Measurements from ENCODE around the gene CLGN.

The CLGN gene

DNA sequence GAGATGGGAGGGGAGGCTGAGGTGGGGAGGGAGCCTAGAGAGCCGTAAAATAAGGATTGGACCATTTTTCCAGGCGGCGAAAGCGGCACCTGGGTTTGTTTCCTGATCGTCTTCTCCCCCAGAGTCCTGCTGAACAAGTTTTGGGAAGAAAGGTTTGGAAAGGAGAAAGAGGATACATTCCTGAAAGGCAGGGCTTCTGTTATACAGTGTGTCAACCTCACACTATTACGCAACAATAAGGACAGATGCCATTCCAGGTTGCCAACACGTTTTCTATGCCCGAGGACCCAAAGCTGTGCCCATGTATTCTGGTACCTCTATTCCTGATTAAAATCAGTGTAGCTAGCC, 53.3 kb downstream of the CLGN start:
- FAIRE-seq: no peak

DNA sequence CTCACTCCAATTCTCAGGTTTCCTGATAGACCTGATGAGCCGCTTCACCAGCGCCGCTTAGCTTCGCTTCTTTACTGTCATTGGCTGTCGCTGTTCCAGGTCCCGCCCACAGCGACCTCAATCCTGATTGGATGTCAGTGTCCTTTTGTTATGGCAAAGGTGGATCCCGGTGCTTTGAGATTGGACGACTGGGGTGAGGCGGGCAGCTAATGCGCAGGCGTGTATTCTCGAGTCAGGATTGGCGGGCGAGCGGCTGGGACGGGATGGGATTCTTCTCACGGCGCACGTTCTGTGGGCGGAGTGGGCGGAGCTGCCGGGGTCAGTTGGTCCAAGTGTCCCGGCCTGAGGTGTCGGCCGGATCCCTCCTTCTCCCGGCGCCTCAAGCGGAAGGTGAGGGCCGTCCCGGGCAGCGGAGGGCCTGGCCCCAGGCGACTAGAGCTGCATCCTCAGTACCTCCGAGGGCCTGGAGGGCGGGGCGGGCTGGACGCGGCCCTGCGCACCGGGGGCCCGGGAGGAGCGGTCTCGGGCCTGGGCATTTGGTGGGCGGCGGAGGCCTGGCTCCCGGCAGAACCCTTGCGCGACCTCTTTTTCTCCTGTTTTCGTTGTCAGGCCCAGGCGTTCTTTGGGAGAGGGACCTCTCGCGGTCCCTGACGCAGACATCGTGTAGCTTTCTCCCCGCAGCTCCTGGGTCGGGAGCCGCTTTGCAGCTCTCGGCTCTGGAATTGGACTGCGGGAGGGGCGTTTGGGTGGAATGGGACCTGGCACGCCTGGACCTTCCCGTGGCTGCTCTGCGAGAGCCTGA, 53.9 kb downstream of the CLGN start, which contains the start of gene SCOC:
Gene SCOC (plus strand): TSS at position 319 of the 802 bp plus-strand sequence. CDS start 5,525 bp downstream, outside the sequence.
- peak; percentile 94 for FAIRE-seq

GRCh38 chr4:140372751-140373327, 54.6 kb downstream of the CLGN start:
- no peak for FAIRE-seq

DNA sequence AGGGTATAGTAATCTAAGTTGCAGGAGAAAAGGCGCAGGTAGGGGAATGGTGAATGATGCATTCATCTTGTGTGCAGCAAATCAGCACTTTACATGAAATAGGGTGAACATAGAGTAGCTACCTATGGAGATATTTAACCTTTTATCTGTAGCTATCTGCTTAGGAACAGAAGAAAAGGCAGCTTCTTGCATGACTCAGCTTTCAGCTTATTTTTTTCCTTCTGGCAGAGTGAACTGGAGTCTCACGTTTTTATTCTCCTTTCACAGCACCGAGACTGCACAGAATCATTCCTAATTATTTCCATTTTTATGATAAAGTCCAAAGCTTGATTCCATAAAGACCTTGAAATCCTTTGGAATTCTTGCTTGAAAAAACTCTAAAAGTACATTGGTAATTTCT, 58.8 kb downstream of the CLGN start:
- no peak for FAIRE-seq

- no peak for FAIRE-seq
Measured at GRCh38 chr4:140367738-140368137, 59.7 kb downstream of the CLGN start.

DNA sequence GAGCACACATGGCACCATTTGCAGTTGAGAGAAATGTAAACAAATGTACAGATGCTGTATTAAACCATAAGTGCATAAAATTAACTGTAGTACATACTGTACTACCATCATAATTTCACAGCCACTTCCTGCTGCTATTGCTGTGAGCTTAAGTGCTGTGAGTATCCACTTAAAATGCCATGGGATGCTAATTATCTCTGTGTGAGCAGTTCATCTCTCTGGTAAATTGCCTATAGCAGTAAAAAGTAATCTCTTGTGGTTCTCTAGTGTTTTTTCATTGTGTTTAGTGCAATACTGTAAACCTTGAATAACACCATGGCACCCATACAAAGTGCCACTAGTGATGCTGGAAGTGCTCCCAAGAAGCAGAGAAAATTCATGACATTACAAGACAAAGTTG, 63.9 kb downstream of the CLGN start:
- FAIRE-seq: no peak

GRCh38 chr4:140363051-140363450, 64.4 kb downstream of the CLGN start:
- no peak for FAIRE-seq

GRCh38 chr4:140361099-140361498, 66.3 kb downstream of the CLGN start:
- no peak for FAIRE-seq

- FAIRE-seq: peak; percentile 5
Measured at GRCh38 chr4:140359562-140360427, 67.7 kb downstream of the CLGN start.

DNA sequence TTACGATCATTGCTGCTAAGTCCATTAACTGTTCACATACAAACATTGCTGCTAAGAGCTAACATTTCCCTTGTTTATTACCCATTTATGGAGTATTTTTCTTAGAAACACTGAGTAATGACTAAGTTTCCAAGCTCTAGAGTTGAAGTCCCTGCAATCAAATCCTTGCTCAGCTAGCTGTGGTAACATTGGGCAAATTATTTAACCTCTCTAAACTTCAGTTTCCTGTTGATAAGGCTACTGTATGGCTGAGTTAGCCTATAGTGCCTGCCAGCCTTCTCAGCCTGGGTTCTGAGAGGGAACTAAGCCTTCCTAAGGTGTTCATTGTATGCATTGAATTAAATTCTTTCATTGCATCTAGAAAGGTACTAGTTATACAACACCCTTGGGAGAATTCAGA, 69.2 kb downstream of the CLGN start:
- no peak for FAIRE-seq

DNA sequence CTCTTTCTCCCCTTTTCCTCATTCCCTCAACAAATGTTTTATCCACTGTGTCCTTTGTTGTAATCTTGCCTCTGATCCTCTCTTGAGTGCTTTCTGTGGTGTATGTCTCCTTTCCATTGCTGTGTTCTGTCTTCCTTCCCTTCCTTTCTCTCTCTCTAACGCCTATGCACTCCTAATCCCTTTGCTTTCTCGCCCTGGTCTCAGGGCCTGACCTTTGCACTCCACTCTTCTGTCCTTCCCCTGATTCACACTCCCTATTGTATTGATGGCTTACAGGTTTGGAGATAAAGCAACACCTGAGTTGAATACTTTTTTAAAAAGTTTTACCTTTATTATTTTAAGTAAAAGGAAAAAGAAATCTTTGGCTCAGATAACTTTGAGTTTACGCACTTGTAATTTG, 69.6 kb downstream of the CLGN start:
- FAIRE-seq: no peak

DNA sequence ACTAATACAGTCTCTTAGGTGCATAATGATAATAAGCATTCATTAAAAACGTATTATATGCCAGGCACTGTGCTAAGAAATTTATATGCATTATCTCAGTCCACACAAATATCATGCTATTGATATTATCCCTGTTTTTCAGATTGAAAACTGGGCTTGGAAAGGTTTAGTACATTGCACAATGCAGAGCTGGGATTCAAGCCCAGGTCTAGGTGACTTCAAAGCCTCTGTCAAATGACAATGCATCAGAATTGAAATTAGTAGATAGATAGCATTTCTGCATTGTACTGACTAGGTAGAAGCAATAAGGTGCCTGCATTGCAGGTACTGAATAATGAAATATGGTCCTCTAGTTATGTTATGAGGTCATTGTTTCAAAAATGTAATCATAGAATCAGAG, 72.2 kb downstream of the CLGN start:
- no peak for FAIRE-seq

DNA sequence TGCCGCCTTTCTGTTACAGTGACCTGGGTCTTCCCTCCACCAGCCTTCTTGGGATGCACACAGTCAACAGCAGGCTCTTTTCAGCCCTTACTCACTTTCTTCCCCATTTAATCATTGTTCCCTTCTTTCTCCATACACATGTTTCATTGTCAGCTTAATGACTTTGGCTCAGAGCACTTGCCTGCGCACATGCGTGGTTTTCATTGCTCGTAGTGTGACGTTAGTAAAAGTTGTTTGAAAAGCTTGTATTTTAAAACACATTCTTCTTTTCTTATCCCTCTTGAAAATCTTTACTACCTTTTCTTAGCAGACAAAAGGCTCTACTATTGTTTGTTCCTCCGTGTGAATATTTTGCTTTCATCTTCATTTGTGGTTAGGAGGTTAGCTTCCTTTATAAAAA, 73.7 kb downstream of the CLGN start:
- no peak for FAIRE-seq

GRCh38 chr4:140351093-140352075, 76.1 kb downstream of the CLGN start:
- FAIRE-seq: no peak

DNA sequence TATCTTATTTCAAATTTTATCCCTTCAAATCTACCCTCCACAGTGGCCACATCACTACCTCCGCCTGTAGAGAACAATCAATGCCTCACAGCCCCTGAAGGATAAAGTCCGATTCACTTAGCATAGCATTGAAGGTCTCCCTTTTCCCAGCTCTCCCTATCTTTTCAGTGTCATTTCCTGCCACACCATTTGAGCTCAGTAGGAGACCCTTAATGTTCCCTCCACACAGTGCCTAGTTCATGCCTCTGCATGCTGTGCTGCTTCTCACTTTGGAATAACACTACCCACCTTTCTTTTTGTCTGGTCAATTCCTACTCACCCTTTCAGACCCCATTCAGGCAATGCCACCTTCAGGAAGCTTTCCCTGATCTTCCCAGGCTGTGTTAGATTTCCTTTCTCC, 77.6 kb downstream of the CLGN start:
- FAIRE-seq: no peak

DNA sequence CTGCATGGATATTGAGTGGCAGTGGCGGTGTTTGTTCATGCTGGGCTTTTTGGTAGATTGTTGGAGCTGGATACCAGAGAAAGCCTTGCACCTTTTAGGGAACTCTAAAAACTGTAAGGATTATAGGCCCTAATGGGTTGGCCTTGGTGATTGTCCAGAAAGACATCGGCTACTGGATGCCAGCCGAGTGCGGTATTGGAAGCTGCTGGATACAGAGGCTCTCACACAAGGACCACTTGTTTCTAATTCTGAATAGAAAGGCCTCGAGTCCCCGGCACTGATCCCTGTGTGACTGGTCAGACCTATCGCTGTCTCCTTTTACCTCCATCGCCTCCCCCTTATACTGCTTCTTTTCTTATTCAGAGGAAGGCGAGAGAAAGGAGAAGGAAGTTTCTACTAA, 81.3 kb downstream of the CLGN start:
- no peak for FAIRE-seq

- FAIRE-seq: no peak
Measured at GRCh38 chr4:140344621-140345020, 82.8 kb downstream of the CLGN start.

DNA sequence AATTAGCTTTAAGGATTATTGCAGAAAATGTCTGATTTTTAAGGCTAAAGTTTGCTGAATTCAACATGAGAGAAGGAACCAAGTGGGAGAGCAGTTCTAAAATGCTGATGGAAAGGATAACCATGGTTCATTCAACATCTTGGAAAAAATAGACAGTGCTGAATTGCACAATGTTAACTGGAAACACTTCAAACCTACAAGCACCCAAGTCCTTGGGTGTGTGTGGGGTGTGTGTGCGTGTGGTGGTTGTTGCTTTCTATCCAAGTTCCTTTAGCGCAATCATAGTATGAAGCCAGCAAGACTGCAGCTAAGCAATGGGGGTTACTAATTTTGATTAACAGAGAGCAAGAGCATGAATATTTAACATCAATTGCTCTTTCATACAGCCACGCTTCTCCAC, 83.3 kb downstream of the CLGN start:
- no peak for FAIRE-seq

- peak; percentile 79 for FAIRE-seq
Measured at GRCh38 chr4:140343303-140343702, 84.1 kb downstream of the CLGN start.

- no peak for FAIRE-seq
Measured at GRCh38 chr4:140342620-140343019, 84.8 kb downstream of the CLGN start.
